BLaER1 (cell line): Measurements from ENCODE around the gene TOB1.
A peak's percentile ranks its signal among the peaks of the same experiment; 100 is the strongest.

Experiments
- H3K27ac ChIP-seq: shearing (Covaris generic); formaldehyde crosslinking; 2 replicates; pipeline ENCODE4 v1.8.1; 2022
- H3K27me3 ChIP-seq: shearing (Covaris generic); formaldehyde crosslinking; 2 replicates; pipeline ENCODE4 v1.8.1; 2022
- H3K36me3 ChIP-seq: shearing (Covaris generic); formaldehyde crosslinking; 2 replicates; pipeline ENCODE4 v1.8.1; 2022
- H3K4me1 ChIP-seq: shearing (Covaris generic); formaldehyde crosslinking; 2 replicates; pipeline ENCODE4 v1.8.1; 2022
- H3K4me2 ChIP-seq: shearing (Covaris generic); formaldehyde crosslinking; 2 replicates; pipeline ENCODE4 v1.8.1; 2022
- H3K4me3 ChIP-seq: shearing (Covaris generic); formaldehyde crosslinking; 2 replicates; pipeline ENCODE4 v1.8.1; 2022
- H3K9ac ChIP-seq: shearing (Covaris generic); formaldehyde crosslinking; 2 replicates; pipeline ENCODE4 v1.8.1; 2022
- H3K9me3 ChIP-seq: shearing (Covaris generic); formaldehyde crosslinking; 2 replicates; pipeline ENCODE4 v1.8.1; 2022
- H4K20me1 ChIP-seq: shearing (Covaris generic); formaldehyde crosslinking; 2 replicates; pipeline ENCODE4 v1.8.1; 2022
- Cebpa-rat ChIP-seq: shearing (Covaris generic); IDR thresholded peaks from 2 replicates; pipeline ENCODE4 v1.8.1; 2022

The TOB1 gene

DNA sequence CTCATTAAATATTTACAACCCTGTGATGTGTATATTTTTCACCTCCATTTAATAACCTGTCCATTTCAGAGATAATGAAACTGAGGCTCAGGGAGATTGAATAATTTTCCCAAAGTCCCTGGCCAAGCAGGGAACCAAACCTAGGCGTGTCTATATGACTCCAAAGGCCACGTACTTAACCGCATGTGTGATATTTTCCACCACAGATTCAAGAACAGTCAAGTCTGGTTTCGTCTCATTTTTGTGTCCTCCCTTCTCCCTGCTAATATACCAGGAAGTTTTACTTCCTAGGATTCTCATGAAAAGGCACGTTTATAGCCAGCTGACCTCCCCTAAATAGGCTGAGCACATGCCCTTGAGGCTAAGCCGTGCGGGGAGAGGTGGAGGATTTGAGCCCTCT lies 15.5 kb downstream of the TOB1 start:
- H3K4me3 ChIP-seq: no peak overlapping the region
- TF ChIP-seq Cebpa-rat: no peak
- H4K20me1 ChIP-seq: no peaks in the 10 kb centered on the region
- H3K36me3 ChIP-seq: no peaks in the 10 kb centered on the region
- peak overlapping the region; percentile 70; the same call in 1 of the 2 replicates for H3K27ac ChIP-seq
- H3K9ac ChIP-seq: 0 out of 2 replicates have a peak overlapping the region, but pooled peaks have one; percentile 34
- no peak overlapping the region for H3K4me2 ChIP-seq
- peaks cover 50% of the 10 kb centered on the region for H3K4me1 ChIP-seq
- H3K27me3 ChIP-seq: no peaks in the 10 kb centered on the region
- H3K9me3 ChIP-seq: peaks cover 17% of the 10 kb centered on the region

DNA sequence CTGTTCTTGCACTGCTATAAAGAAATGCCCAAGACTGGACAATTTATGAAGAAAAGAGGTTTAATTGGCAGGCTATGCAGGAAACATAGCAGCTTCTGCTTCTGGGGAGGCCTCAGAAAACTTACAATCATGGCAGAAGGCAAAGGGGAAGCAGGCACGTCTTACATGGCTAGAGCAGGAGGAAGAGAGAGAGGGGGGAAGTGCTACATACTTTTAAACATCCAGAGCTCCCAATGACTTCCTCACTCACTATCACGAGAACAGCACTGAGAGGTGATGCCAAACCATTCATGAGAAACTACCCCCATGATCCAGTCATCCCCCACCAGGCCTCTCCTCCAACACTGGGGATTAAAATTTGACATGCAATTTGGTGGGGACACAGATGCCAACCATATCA lies 17.4 kb downstream of the TOB1 start:
- TF ChIP-seq Cebpa-rat: no peak
- H3K4me2 ChIP-seq: no peak overlapping the region
- peaks cover 17% of the 10 kb centered on the region for H3K9me3 ChIP-seq

DNA sequence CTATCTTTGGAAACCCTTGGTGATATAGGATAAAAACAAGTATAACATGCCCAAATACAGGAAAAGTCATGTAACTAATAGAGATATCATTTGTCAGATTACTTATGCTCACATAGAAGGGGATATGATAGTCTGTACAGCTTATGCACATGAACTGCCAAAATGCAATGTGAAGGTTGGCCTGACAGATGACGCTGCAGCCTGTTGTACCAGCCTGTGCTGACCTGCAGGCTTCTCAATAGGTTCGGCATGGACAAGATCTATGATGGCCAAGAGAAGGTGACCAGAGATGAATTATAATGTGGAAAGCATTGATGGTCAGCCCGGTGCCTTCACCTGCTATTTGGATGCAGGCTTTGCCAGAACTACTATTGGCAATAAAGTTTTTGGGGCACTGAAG lies 18.1 kb downstream of the TOB1 start:
- Histone ChIP-seq H3K4me3 (no peak overlapping the region), H3K27me3 (no peaks in the 10 kb centered on the region), H3K4me1 (peaks cover 35% of the 10 kb centered on the region), H3K9me3 (peaks cover 17% of the 10 kb centered on the region), H3K36me3 (no peaks in the 10 kb centered on the region), H3K9ac (no peak overlapping the region), H3K27ac (no peak overlapping the region), H3K4me2 (no peak overlapping the region), H4K20me1 (no peaks in the 10 kb centered on the region)
- TF ChIP-seq Cebpa-rat: no peak

More for the DNA sequence above, 17.4 kb downstream of the TOB1 start:
- Histone ChIP-seq H3K36me3 (no peaks in the 10 kb centered on the region), H3K27me3 (no peaks in the 10 kb centered on the region), H3K4me3 (no peak overlapping the region), H3K27ac (no peak overlapping the region), H3K4me1 (peaks cover 41% of the 10 kb centered on the region), H3K9ac (no peak overlapping the region), H4K20me1 (no peaks in the 10 kb centered on the region)

DNA sequence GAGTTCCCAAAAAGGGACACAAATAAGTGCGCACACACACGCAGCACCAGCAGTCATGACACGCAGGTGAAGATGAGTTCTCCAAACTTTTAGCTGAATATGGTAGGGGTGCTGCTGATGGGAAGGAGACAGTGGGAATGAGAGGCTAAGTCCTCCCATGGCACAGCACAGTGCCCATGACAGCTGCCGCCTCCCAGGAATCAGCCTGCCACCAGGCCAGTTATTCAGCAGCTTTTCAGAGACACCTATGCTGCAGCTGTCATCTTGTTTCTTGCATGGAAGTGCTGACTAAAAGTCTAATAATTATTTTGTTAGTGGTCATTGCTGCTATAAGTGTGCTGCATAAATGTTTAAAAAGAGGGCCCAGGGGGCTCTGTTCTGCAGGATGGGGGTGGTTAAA lies 18.6 kb downstream of the TOB1 start:
- H3K27ac ChIP-seq: no peak overlapping the region
- no peak for TF ChIP-seq Cebpa-rat
- no peak overlapping the region for H3K4me2 ChIP-seq
- H3K4me3 ChIP-seq: no peak overlapping the region
- H3K36me3 ChIP-seq: no peaks in the 10 kb centered on the region
- peaks cover 30% of the 10 kb centered on the region for H3K4me1 ChIP-seq
- H3K9me3 ChIP-seq: peaks cover 17% of the 10 kb centered on the region
- no peaks in the 10 kb centered on the region for H3K27me3 ChIP-seq
- no peaks in the 10 kb centered on the region for H4K20me1 ChIP-seq
- no peak overlapping the region for H3K9ac ChIP-seq

DNA sequence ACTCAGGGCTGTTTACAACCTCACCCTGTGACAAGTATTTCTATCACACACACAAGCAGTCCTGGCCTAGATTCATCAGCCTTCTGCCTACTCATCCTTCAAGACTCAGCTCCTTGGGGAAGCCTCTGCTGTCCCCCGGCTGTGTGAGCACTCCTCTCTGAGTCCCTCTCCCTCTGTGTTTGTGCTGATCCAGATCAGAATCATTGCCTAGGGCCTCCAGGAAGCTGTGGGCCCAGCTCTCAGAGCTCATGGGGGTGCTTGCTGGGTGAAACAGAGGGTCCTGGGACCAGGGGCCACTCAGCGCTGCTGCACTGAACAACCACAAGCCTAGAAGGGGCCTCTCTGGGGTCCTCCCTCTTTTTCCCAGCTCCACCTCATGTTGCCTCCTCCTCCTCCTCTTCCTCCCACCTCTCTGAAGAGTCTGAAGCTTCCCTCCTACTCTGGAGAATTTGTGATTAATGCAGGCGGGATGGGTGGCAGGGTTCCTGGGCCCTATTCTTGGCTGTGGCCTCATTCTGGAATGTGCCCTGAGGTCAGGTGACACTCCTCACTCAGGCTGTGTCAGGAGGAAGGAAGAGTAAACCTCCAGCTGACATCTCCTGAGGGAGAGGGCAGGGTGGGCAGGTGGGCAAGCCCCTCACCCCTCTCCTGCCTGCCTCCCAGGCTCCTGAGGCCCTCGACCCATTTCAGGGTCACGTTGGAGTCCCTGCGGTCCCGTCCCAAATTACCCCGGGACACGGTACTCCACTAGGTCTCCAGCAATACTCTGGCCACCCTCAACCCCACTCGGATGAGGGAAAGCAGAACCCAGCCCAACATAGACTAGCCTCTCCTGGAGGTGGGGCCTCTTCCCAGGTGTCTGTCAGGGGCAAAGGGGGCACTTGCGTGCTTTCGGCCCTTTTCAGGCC lies 20.7 kb downstream of the TOB1 start:
- Histone ChIP-seq H3K27ac (peak overlapping the region; percentile 22; the same call in 1 of the 2 replicates), H3K4me2 (0 out of 2 replicates have a peak overlapping the region, but pooled peaks have one; percentile 21), H3K4me1 (peaks cover 10% of the 10 kb centered on the region), H3K4me3 (no peak overlapping the region), H3K36me3 (no peaks in the 10 kb centered on the region), H3K9me3 (peaks cover 17% of the 10 kb centered on the region), H3K9ac (peak overlapping the region; percentile 21; the same call in 1 of the 2 replicates), H3K27me3 (no peaks in the 10 kb centered on the region), H4K20me1 (no peaks in the 10 kb centered on the region)
- TF ChIP-seq Cebpa-rat: no peak

DNA sequence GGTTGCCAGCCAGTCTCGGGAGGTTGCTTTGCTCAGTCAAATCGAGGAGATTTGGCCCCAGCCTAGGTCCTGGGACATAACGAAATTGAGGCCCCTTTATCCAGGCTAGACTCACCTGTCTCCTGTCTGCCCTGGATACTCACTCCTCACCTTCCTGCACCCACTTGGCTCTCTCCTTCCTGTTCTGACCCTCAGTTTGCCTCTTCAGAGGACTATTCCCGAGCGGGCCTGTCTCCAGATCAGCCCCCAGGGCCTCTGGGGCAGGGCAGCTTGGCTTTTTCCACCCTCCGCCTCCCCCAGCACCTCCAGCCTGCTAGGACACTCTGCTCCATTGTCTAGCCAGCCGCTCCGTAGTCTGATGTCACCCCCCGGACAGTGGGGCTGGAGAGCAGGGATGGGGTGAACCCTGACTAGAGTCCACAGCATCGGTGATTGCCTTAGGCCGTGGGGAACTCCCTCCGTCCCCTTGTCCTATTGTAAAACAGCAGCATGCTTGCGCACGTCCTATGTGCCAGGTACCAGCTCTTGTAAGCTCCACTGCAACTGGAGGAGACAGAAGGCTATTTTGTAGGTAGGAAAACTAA lies 21.9 kb downstream of the TOB1 start:
- no peak overlapping the region for H3K9ac ChIP-seq
- H3K36me3 ChIP-seq: no peaks in the 10 kb centered on the region
- peaks cover 10% of the 10 kb centered on the region for H3K4me1 ChIP-seq
- no peaks in the 10 kb centered on the region for H3K27me3 ChIP-seq
- H3K27ac ChIP-seq: no peak overlapping the region
- H4K20me1 ChIP-seq: no peaks in the 10 kb centered on the region
- H3K4me3 ChIP-seq: no peak overlapping the region
- H3K4me2 ChIP-seq: no peak overlapping the region
- TF ChIP-seq Cebpa-rat: no peak
- peaks cover 12% of the 10 kb centered on the region for H3K9me3 ChIP-seq

DNA sequence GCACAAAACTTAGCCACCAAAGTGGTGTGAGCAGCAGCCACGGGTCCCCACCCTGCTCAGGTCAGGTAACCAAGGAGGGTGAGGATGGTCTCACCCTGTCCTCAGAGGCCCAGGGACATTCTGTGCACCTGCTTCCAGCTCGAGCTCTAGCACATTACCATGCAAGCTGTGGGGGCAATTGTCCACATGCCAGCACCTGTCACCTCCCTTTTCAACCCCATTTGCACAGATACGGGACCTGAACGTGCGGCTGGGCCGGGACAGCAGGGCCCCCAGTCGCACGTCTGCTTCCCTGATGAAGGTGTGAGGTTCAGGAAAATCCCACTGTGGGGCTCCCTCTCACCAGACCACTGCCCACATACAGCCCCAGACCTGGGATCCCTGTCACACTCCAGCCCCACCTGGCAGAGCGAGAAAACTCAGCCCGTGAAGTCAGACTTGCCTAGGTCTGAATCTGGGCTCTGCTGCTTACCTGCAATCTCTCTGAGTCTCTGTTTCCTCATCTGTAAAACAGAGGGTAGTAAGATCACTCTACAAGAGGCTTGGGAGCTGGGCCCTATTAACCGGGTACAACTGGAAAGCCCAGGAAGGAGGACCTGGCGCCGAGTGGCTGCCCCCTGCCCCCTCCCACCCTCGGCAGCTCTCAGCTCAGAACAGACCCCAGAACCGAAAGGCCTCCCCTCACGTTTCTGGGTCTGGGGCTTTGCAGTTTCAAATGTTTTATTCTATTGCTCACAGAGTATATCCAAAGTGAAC lies 22.8 kb downstream of the TOB1 start:
- Histone ChIP-seq H3K9ac (0 out of 2 replicates have a peak overlapping the region, but pooled peaks have one; percentile 29), H3K4me3 (no peak overlapping the region), H3K9me3 (peaks cover 3% of the 10 kb centered on the region), H3K36me3 (no peaks in the 10 kb centered on the region), H3K27me3 (no peaks in the 10 kb centered on the region), H4K20me1 (no peaks in the 10 kb centered on the region), H3K27ac (no peak overlapping the region), H3K4me2 (no peak overlapping the region), H3K4me1 (peaks cover 10% of the 10 kb centered on the region)
- no peak for TF ChIP-seq Cebpa-rat

DNA sequence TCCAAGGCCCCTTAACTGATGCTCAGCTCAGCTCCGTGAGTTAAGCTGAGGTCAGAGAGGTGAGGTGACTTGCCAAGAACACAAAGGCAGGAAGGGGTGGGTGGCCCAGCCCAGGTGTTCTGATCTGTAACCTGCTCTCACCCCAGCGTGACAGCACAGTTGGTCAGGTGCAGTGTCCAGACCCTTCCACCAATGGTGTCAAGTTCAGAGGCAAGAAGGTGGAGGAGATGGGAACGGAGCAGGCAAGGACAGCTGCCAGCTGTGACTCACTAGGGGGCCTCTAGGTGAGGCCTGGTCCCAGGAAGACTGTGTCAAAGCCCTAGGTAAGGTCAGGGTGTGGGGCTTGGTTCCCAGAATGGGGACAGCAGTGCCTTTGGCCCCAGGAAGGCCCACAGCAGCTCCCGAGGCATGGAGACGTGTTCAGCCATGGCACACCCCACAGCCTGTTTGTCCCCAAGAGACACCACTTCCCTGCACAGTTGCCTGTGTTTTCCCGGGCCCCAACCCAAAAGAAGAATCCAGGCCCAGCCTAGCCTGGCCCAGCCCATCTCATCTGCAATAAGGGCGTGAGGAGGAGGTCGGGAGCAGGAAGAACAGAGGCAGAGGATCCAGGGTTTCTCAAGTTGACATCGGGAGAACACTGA lies 23.5 kb downstream of the TOB1 start:
- H3K27ac ChIP-seq: no peak overlapping the region
- H4K20me1 ChIP-seq: no peaks in the 10 kb centered on the region
- H3K4me3 ChIP-seq: no peak overlapping the region
- H3K4me2 ChIP-seq: no peak overlapping the region
- TF ChIP-seq Cebpa-rat: no peak
- no peaks in the 10 kb centered on the region for H3K9me3 ChIP-seq
- 0 out of 2 replicates have a peak overlapping the region, but pooled peaks have one; percentile 29 for H3K9ac ChIP-seq
- peaks cover 10% of the 10 kb centered on the region for H3K4me1 ChIP-seq
- H3K36me3 ChIP-seq: no peaks in the 10 kb centered on the region
- H3K27me3 ChIP-seq: no peaks in the 10 kb centered on the region

DNA sequence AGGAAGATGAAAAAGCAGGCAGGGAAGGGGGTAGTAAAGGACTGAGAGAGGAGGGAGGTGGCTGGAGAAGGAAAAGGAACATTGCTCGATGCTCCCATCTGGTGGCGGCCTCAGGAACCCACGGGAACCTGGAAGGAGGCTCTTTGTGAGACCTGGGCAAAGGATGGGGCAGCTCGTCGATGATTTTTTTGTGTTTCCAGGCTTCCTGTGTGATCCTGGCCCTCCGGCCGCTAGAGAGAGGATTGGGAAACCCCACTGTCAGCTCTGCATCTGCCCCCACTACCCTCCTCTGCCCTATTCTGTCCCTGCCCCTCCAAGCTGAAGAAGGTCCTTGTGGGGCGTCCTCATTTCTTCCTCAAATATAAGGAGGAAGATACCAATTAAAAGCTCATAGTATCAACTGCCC lies 24.2 kb downstream of the TOB1 start:
- Histone ChIP-seq H3K9me3 (no peaks in the 10 kb centered on the region), H3K9ac (no peak overlapping the region), H3K27ac (no peak overlapping the region), H3K4me2 (no peak overlapping the region), H4K20me1 (no peaks in the 10 kb centered on the region), H3K27me3 (no peaks in the 10 kb centered on the region), H3K4me3 (no peak overlapping the region), H3K4me1 (peaks cover 10% of the 10 kb centered on the region), H3K36me3 (no peaks in the 10 kb centered on the region)
- no peak for TF ChIP-seq Cebpa-rat
